Adrenal gland (tissue), 5 donors: ENCODE results near the gene PLA2G4B.

ENCODE experiments used
- POLR2A ChIP-seq, 2 donors: fragments of 450-650 bp; IDR thresholded peaks; one replicate each; pipeline ENCODE4 v1.6.1; 2017; ENCODE audit warnings: antibody characterized with exemption in 2 of 2, mild to moderate bottlenecking in 2 of 2, moderate library complexity in 1 of 2
- TF ChIP-seq, protein P1 (sequence below), 6 experiments: fragments of 450-650 bp in 4 of 6; fragments of 200-600 bp in 2 of 6; sonication (generic) in 1 of 6; IDR thresholded peaks; 1 replicate in 5 of 6; 2 replicates in 1 of 6; pipeline versions ENCODE4 v1.5.1 to v1.8.0; 2016 to 2021; ENCODE audit warnings: antibody characterized with exemption in 6 of 6, mild to moderate bottlenecking in 2 of 6, moderate library complexity in 1 of 6
- donor health status: DM: no; HTN: no; CAD: no.

GRCh38 chr15:41853831-41854230 is 15.2 kb downstream of the PLA2G4B start:
- TF ChIP-seq, protein P1, sequence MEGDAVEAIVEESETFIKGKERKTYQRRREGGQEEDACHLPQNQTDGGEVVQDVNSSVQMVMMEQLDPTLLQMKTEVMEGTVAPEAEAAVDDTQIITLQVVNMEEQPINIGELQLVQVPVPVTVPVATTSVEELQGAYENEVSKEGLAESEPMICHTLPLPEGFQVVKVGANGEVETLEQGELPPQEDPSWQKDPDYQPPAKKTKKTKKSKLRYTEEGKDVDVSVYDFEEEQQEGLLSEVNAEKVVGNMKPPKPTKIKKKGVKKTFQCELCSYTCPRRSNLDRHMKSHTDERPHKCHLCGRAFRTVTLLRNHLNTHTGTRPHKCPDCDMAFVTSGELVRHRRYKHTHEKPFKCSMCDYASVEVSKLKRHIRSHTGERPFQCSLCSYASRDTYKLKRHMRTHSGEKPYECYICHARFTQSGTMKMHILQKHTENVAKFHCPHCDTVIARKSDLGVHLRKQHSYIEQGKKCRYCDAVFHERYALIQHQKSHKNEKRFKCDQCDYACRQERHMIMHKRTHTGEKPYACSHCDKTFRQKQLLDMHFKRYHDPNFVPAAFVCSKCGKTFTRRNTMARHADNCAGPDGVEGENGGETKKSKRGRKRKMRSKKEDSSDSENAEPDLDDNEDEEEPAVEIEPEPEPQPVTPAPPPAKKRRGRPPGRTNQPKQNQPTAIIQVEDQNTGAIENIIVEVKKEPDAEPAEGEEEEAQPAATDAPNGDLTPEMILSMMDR (IDR thresholded peaks at IDR 0.05) = no peak
- TF ChIP-seq POLR2A (IDR thresholded peaks at IDR 0.05) = no peak
